ENCODE data around the gene GIMAP7. TPM values are rescaled to one million over a fixed set of nuclear protein-coding genes. Genes with fewer than 3 reads are reported as not detected.

Gene GIMAP7
- total RNA-seq, 2 donors from 2014 or later: not detected

DNA sequence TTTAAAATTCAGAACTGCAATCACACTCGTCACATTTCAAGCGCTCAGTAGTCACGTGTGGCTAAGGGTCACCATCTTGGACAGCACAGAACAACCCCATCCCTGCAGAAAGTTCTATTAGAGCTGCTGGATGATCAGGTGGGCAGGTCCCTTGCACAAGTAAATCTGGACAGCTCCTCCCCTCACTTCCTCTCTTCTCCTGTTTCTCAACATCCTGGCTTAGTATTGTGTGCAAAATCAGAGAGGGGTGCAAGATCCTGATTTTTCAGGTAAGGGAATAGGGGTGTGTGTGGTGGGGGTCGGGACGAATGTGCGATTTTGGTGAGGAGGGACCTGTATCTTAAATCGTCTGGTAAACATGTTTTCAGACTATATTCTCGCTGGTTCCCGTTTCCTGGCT, 52.5 kb downstream of the GIMAP7 start, which contains the start of gene GIMAP4:
GIMAP4 (plus strand) TSS at position 222 of the 400 bp plus-strand sequence. CDS start 2,512 bp downstream, outside the sequence.
- H3K27me3 Mint-ChIP-seq (ENCODE audit: insufficient read depth): no peaks in the 10 kb centered on the region
- H3K36me3 Mint-ChIP-seq (ENCODE audit: low read depth): no peaks in the 10 kb centered on the region
- H3K9me3 Mint-ChIP-seq: no peaks in the 10 kb centered on the region
- no peak within 1 kb of the TSS for H3K27ac Mint-ChIP-seq
- no peaks in the 10 kb centered on the region for H3K4me1 ChIP-seq (ENCODE audit: control insufficient read depth, insufficient read depth, low read length)
- H3K27ac ChIP-seq (ENCODE audit: low read depth, low read length): no peak within 1 kb of the TSS
- no peaks in the 10 kb centered on the region for H3K4me1 Mint-ChIP-seq
- WGBS, 2 experiments (ENCODE audit: insufficient coverage in 1 of 2, insufficient read length in 1 of 2): 82 to 86% methylated on average over 9 of the region's 9 CpGs
- DNase-seq: no peak
- H3K36me3 ChIP-seq (ENCODE audit: control insufficient read depth, insufficient read depth, low read length): no peaks in the 10 kb centered on the region
- no peaks in the 10 kb centered on the region for H3K9me3 ChIP-seq (ENCODE audit: control insufficient read depth, low read length)
- H3K4me3 ChIP-seq (ENCODE audit: low read length): no peak within 1 kb of the TSS
- H3K4me3 Mint-ChIP-seq: no peak within 1 kb of the TSS
- TF ChIP-seq, protein P1, sequence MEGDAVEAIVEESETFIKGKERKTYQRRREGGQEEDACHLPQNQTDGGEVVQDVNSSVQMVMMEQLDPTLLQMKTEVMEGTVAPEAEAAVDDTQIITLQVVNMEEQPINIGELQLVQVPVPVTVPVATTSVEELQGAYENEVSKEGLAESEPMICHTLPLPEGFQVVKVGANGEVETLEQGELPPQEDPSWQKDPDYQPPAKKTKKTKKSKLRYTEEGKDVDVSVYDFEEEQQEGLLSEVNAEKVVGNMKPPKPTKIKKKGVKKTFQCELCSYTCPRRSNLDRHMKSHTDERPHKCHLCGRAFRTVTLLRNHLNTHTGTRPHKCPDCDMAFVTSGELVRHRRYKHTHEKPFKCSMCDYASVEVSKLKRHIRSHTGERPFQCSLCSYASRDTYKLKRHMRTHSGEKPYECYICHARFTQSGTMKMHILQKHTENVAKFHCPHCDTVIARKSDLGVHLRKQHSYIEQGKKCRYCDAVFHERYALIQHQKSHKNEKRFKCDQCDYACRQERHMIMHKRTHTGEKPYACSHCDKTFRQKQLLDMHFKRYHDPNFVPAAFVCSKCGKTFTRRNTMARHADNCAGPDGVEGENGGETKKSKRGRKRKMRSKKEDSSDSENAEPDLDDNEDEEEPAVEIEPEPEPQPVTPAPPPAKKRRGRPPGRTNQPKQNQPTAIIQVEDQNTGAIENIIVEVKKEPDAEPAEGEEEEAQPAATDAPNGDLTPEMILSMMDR (conservative IDR thresholded peaks at IDR 0.05): no peak
- H3K9ac ChIP-seq (ENCODE audit: extremely low read depth, low read length, poor library complexity, severe bottlenecking): no peak within 1 kb of the TSS
- no peaks in the 10 kb centered on the region for H3K27me3 ChIP-seq (ENCODE audit: control insufficient read depth, insufficient read depth, low read length, poor library complexity, severe bottlenecking)

DNA sequence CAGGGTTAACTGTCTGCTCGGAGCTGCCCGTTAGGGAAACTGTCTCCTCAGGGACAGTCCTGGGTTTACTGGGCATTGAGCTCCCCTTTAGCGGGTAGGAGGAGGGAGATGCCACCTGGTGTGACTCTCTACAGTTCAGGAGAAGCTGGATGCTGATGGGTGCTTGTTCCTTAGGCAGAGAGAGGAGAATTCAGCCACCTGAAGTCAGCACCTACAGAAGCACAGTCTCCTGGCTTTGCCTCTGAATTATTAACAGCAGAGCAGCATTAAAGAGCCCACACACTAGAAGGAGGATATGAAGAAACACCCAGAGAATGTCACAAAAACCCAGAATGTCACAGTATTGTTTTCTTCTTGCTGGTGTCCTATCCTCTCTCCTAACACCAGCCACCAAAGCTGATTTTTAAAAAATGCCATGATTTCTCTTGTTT, 53.2 kb downstream of the GIMAP7 start:
- H3K9ac ChIP-seq (ENCODE audit: extremely low read depth, low read length, poor library complexity, severe bottlenecking): no peak overlapping the region
- H3K4me1 ChIP-seq (ENCODE audit: control insufficient read depth, insufficient read depth, low read length): no peaks in the 10 kb centered on the region
- no peaks in the 10 kb centered on the region for H3K36me3 ChIP-seq (ENCODE audit: control insufficient read depth, insufficient read depth, low read length)
- Mint-ChIP-seq H3K4me3 (no peak overlapping the region), H3K27ac (no peak overlapping the region), H3K4me1 (no peaks in the 10 kb centered on the region), H3K36me3 (ENCODE audit: low read depth) (no peaks in the 10 kb centered on the region), H3K9me3 (no peaks in the 10 kb centered on the region), H3K27me3 (ENCODE audit: insufficient read depth) (no peaks in the 10 kb centered on the region)
- DNase-seq: no peak
- H3K27me3 ChIP-seq (ENCODE audit: control insufficient read depth, insufficient read depth, low read length, poor library complexity, severe bottlenecking): no peaks in the 10 kb centered on the region
- WGBS, 2 experiments (ENCODE audit: insufficient coverage in 1 of 2, insufficient read length in 1 of 2): 83 to 100% methylated on average over 1 to 3 of the region's 3 CpGs
- TF ChIP-seq, protein P1 (conservative IDR thresholded peaks at IDR 0.05): no peak
- no peaks in the 10 kb centered on the region for H3K9me3 ChIP-seq (ENCODE audit: control insufficient read depth, low read length)
- no peak overlapping the region for H3K27ac ChIP-seq (ENCODE audit: low read depth, low read length)
- H3K4me3 ChIP-seq (ENCODE audit: low read length): no peak overlapping the region

DNA sequence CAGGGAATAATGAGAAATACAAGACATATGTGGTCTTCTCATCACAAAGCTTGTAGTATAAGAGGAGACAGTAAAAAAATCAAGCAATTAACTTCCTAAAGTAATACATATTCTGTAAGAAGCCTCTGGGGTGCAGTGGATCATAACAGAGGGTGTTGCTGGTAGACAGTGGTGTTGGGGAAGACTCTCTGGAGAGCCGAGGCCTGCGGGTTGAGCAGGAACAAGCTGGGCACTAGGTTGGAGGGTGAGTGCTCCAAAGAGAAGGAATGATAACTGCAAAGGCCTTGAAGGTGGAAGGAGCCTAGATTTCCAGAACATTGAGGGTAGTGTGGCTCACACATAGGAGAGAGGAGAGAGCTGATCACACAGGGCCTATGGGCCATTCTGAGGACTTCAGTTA, 54.0 kb downstream of the GIMAP7 start:
- DNase-seq: no peak
- no peak overlapping the region for H3K4me3 ChIP-seq (ENCODE audit: low read length)
- no peaks in the 10 kb centered on the region for H3K27me3 ChIP-seq (ENCODE audit: control insufficient read depth, insufficient read depth, low read length, poor library complexity, severe bottlenecking)
- Mint-ChIP-seq H3K27me3 (ENCODE audit: insufficient read depth) (no peaks in the 10 kb centered on the region), H3K9me3 (no peaks in the 10 kb centered on the region), H3K4me3 (no peak overlapping the region), H3K36me3 (ENCODE audit: low read depth) (no peaks in the 10 kb centered on the region), H3K4me1 (no peaks in the 10 kb centered on the region), H3K27ac (no peak overlapping the region)
- H3K36me3 ChIP-seq (ENCODE audit: control insufficient read depth, insufficient read depth, low read length): no peaks in the 10 kb centered on the region
- H3K9me3 ChIP-seq (ENCODE audit: control insufficient read depth, low read length): no peaks in the 10 kb centered on the region
- WGBS, 2 experiments (ENCODE audit: insufficient coverage in 1 of 2, insufficient read length in 1 of 2): 80 to 93% methylated on average over 1 to 2 of the region's 2 CpGs
- H3K27ac ChIP-seq (ENCODE audit: low read depth, low read length): no peak overlapping the region
- no peak overlapping the region for H3K9ac ChIP-seq (ENCODE audit: extremely low read depth, low read length, poor library complexity, severe bottlenecking)
- TF ChIP-seq, protein P1 (conservative IDR thresholded peaks at IDR 0.05): no peak
- no peaks in the 10 kb centered on the region for H3K4me1 ChIP-seq (ENCODE audit: control insufficient read depth, insufficient read depth, low read length)
